K562 (cell line): ENCODE measurements around the gene VTN. TPM values are rescaled to one million over a fixed set of nuclear protein-coding genes. Genes with fewer than 3 reads are reported as not detected.
A peak's percentile ranks its signal among the peaks of the same experiment; 100 is the strongest.

Experiments
- ATAC-seq: fragments of 200-7000 bp; cut with Tn5 transposase; 3 replicates; pipeline ENCODE4 v1.9.1; 2020; ENCODE audit warnings: moderate library complexity
- BruUV-seq: library from RNA; stranded (reverse); fragments of 400-500 nt; replicated peaks from 2 replicates; lab custom pipeline; 2021; lab: Mats Ljungman, UMichigan
- CTCF ChIA-PET: fragments of 300-600 bp; formaldehyde crosslinking; extraction: SDS; loops from one replicate; lab custom pipeline; 2021; ENCODE audit warnings: low intra/inter-chr PET ratio; lab: Yijun Ruan, JAX
- POLR2A ChIA-PET: fragments of 300-600, 350-650 bp; sonication (Branson Sonifier 250); formaldehyde crosslinking; extraction: SDS; loops from one replicate; lab custom pipeline; 2021; ENCODE audit warnings: antibody characterized with exemption, inconsistent platforms; lab: Yijun Ruan, JAX
- DNase-seq, 4 experiments: peaks; one replicate each; pipeline versions ENCODE4 v3.0.0 to v3.0.0-alpha.2; 2011 to 2018; ENCODE audit warnings: low spot score in 3 of 4, mixed read lengths in 3 of 4; ENCODE audit errors: extremely low read depth in 1 of 4
- FAIRE-seq: peaks from 2 replicates; lab custom pipeline; 2011; peaks lifted over from hg19 to GRCh38; lab: Jason Lieb, UNC
- H2AFZ ChIP-seq: 2 replicates; pipeline ENCODE4 v1.6.0; 2011; ENCODE audit warnings: low read depth, low read length, control low read depth, inconsistent platforms
- H3K27ac ChIP-seq: fragments of 200-600 bp; 3 replicates; pipeline ENCODE4 v1.8.0; 2011; ENCODE audit warnings: low read depth, mild to moderate bottlenecking, control low read depth, inconsistent platforms, low read length, moderate library complexity, mixed read lengths; ENCODE audit errors: extremely low read depth
- H3K27me3 ChIP-seq, 2 experiments: fragments of 300-600 bp in 1 of 2; 2 replicates in 1 of 2; 3 replicates in 1 of 2; pipeline versions ENCODE4 v1.6.0 to v1.8.0; 2011; ENCODE audit warnings: inconsistent platforms in 2 of 2, low read length in 2 of 2, mild to moderate bottlenecking in 1 of 2, mixed read lengths in 1 of 2, moderate library complexity in 1 of 2; ENCODE audit not compliant: control insufficient read depth in 2 of 2, insufficient read depth in 2 of 2
- H3K36me3 ChIP-seq: fragments of 300-600 bp; 3 replicates; pipeline ENCODE4 v1.8.0; 2011; ENCODE audit warnings: mild to moderate bottlenecking, low read length, inconsistent platforms; ENCODE audit not compliant: control insufficient read depth, insufficient read depth
- H3K4me1 ChIP-seq, 2 experiments: fragments of 200-600 bp in 1 of 2; replicated peaks in 1 of 2; 2 replicates in 1 of 2; 3 replicates in 1 of 2; pipeline versions ENCODE4 v1.5.1 to v1.8.0; 2011; ENCODE audit warnings: inconsistent platforms in 2 of 2, low read length in 2 of 2, mild to moderate bottlenecking in 1 of 2, mixed read lengths in 1 of 2, moderate library complexity in 1 of 2; ENCODE audit not compliant: control insufficient read depth in 2 of 2, insufficient read depth in 2 of 2
- H3K4me2 ChIP-seq: 2 replicates; pipeline ENCODE4 v1.6.1; 2011; ENCODE audit warnings: low read length, control low read depth, inconsistent platforms, mixed read lengths; ENCODE audit not compliant: insufficient read depth
- H3K4me3 ChIP-seq: fragments of 200-600 bp; sonication (generic), shearing (Covaris generic); 2 replicates; pipeline ENCODE4 v1.5.1; 2016; ENCODE audit warnings: control low read depth, inconsistent platforms
- H3K79me2 ChIP-seq: fragments of 200-600 bp; 3 replicates; pipeline ENCODE4 v1.8.0; 2011; ENCODE audit warnings: low read length, inconsistent platforms; ENCODE audit not compliant: control insufficient read depth, insufficient read depth
- H3K9ac ChIP-seq, 2 experiments: 2 replicates each; pipeline versions ENCODE4 v1.6.0 to v1.6.1; 2011; ENCODE audit warnings: low read depth in 2 of 2, low read length in 2 of 2, control low read depth in 1 of 2, inconsistent platforms in 1 of 2, mild to moderate bottlenecking in 1 of 2, mixed read lengths in 1 of 2; ENCODE audit not compliant: insufficient read depth in 1 of 2
- H3K9me1 ChIP-seq: one replicate; pipeline ENCODE4 v1.6.0; 2011; ENCODE audit warnings: inconsistent platforms, mild to moderate bottlenecking, low read length, moderate library complexity; ENCODE audit not compliant: control insufficient read depth, insufficient read depth
- H3K9me3 ChIP-seq: replicated peaks from 2 replicates; pipeline ENCODE4 v1.5.1; 2011; ENCODE audit warnings: low read depth, low read length, inconsistent platforms; ENCODE audit not compliant: control insufficient read depth, insufficient read depth
- H4K20me1 ChIP-seq: replicated peaks from 2 replicates; pipeline ENCODE4 v1.6.1; 2011; ENCODE audit warnings: low read length, inconsistent platforms, mixed read lengths; ENCODE audit not compliant: control insufficient read depth, insufficient read depth
- ATF1 ChIP-seq, 2 experiments: fragments of 450-650 bp in 1 of 2; IDR thresholded peaks; 2 replicates each; pipeline ENCODE4 v1.6.1; 2016; ENCODE audit warnings: missing compliant biosample characterization in 1 of 2, missing genetic modification characterization in 1 of 2
- ATF6 ChIP-seq: sonication (generic); formaldehyde crosslinking; IDR thresholded peaks from 2 replicates; pipeline ENCODE4 v1.4.0; 2020; ENCODE audit warnings: mild to moderate bottlenecking, missing genetic modification reagents
- CBX2 ChIP-seq: fragments of 200-600 bp; sonication (generic); IDR thresholded peaks from one replicate; pipeline ENCODE4 v1.6.1; 2012; ENCODE audit warnings: mild to moderate bottlenecking, low read length, inconsistent platforms; ENCODE audit not compliant: insufficient read depth, poor library complexity, severe bottlenecking
- E2F4 ChIP-seq: sonication (generic); formaldehyde crosslinking; IDR thresholded peaks from 2 replicates; pipeline ENCODE4 v1.8.0; 2022; ENCODE audit warnings: mild to moderate bottlenecking, low read depth, missing genetic modification reagents
- HNRNPUL1 ChIP-seq: fragments of 200-400 bp; formaldehyde crosslinking; IDR thresholded peaks from 2 replicates; pipeline ENCODE4 v1.6.1; 2017; ENCODE audit warnings: low read length
- POLR2AphosphoS5 ChIP-seq: IDR thresholded peaks from 2 replicates; pipeline ENCODE4 v1.6.1; 2011; ENCODE audit warnings: mild to moderate bottlenecking, low read depth, low read length, moderate library complexity; ENCODE audit not compliant: control insufficient read depth, insufficient read depth
- SIX5 ChIP-seq, 2 experiments: IDR thresholded peaks; 2 replicates each; pipeline ENCODE4 v1.6.1; 2011; ENCODE audit warnings: low read length in 2 of 2, borderline replicate concordance in 1 of 2, low read depth in 1 of 2, mild to moderate bottlenecking in 1 of 2, moderate library complexity in 1 of 2; ENCODE audit not compliant: insufficient read depth in 1 of 2
- SPI1 ChIP-seq: IDR thresholded peaks from 2 replicates; pipeline ENCODE4 v1.6.1; 2011; ENCODE audit warnings: low read depth, low read length, control low read depth, borderline replicate concordance
- ZBTB11 ChIP-seq, 3 experiments: fragments of 200-800 bp in 1 of 3; fragments of 250-450 bp in 1 of 3; fragments of 450-650 bp in 1 of 3; sonication (Bioruptor Pico) in 1 of 3; sonication (Bioruptor generic) in 1 of 3; formaldehyde crosslinking in 1 of 3; IDR thresholded peaks; 2 replicates each; pipeline versions ENCODE4 v1.6.1 to v1.8.0; 2016 to 2022; ENCODE audit warnings: mild to moderate bottlenecking in 2 of 3, missing genetic modification characterization in 2 of 3, missing compliant biosample characterization in 1 of 3, moderate library complexity in 1 of 3
- WGBS: fragments of 100-300 bp; shearing (Covaris generic); methylation state at CpG from one replicate; pipeline ENCODE4 v1.1.6; 2016; ENCODE audit warnings: low coverage, mixed read lengths; ENCODE audit not compliant: insufficient coverage; ENCODE audit errors: missing lambda C conversion rate; 5-methylcytosine and 5-hydroxymethylcytosine counted together
- in situ Hi-C: fragments of 300-500 bp; cut with MboI; formaldehyde crosslinking; loops from 4 replicates; pipeline ENCODE4 v1.15.0; 2018; ENCODE audit warnings: inconsistent platforms, mixed read lengths
- intact Hi-C: fragments of 100-400 bp; cut with micrococcal nuclease; formaldehyde crosslinking; loops from 2 replicates; pipeline ENCODE4 v1.14.2; 2022
- polyA plus RNA-seq, 8 experiments: library from polyadenylated mRNA; depleted of rRNA in 4 of 8; stranded (reverse) in 5 of 8; unstranded in 3 of 8; fragments of >200 nt; fragmentation: Nextera tagmentation in 2 of 8; fragmentation: Illumina TruSeq in 1 of 8; extraction: Ambion mirVana in 2 of 8; extraction: Trizol in 1 of 8; gene quantifications; 2 replicates each; pipeline versions ENCODE4 v1.2.1 to v1.2.3, GENCODE V29; 2011 to 2014; ENCODE audit warnings: inconsistent platforms in 1 of 8, missing spikeins in 1 of 8
- total RNA-seq, 7 experiments: library from RNA; depleted of rRNA in 6 of 7; stranded (reverse); fragments of >200 nt in 6 of 7; fragmentation: Illumina TruSeq in 2 of 7; extraction: Trizol in 2 of 7; gene quantifications; 2 replicates each; pipeline versions ENCODE4 v1.2.1 to v1.2.3, GENCODE V29; 2011 to 2021; ENCODE audit warnings: low replicate concordance in 1 of 7

VTN gene
- total and polyA plus RNA-seq, 9 of the 15 experiments (the other 6 are each of a cell fraction or from before 2014, with no cell fraction given), result 0.13 to 1.0 (median 0.29) TPM; not detected in 1

GRCh38 chr17:28384281-28385036 is 14.4 kb upstream of the VTN start:
- Histone ChIP-seq H3K9ac (peak overlapping the region in 1 of 2 experiments; percentile 88; a peak in 3 of 4 replicates), H4K20me1 (no peaks in the 10 kb centered on the region), H3K9me3 (no peaks in the 10 kb centered on the region), H3K27ac (no peak overlapping the region; the same call in 2 of the 3 replicates), H3K4me3 (peak overlapping the region; percentile 27), H3K36me3 (no peaks in the 10 kb centered on the region), H3K4me1 (peaks cover 3 to 21% of the 10 kb centered on the region in 2 experiments; a peak in 4 of 5 replicates), H3K27me3 (peaks cover 11 to 44% of the 10 kb centered on the region in 2 experiments; a peak in 3 of 5 replicates), H2AFZ (peak overlapping the region; percentile 76), H3K9me1 (no peaks in the 10 kb centered on the region), H3K4me2 (peak overlapping the region; percentile 66), H3K79me2 (no peaks in the 10 kb centered on the region)
- no TSS peak for BruUV-seq
- ChIA-PET CTCF (no interaction called here), POLR2A (interaction anchor here (0.8 to 1.8 kb wide), 5 partner anchors 9 to 28 kb away, joined by 3 to 5 read pairs (median 3); no protein-coding TSS in a partner anchor)
- in situ Hi-C loops (no loop called here), intact Hi-C loops (loop anchor here (5.0 kb wide), 1 partner anchor 33 kb away; no protein-coding TSS in a partner anchor)
- DNase-seq (peak in 2 of 4 experiments; percentile 35 to 42), FAIRE-seq (no peak), ATAC-seq (peak; percentile 80)
- WGBS, result 21% methylated on average over 54 of the region's 56 CpGs
- TF ChIP-seq E2F4 (no peak), ATF6 (no peak), ZBTB11 (CRISPR knock-in tag; IDR thresholded peaks at IDR 0.05) (0 out of 6 replicates have a peak, but pooled peaks of 1 of the 3 experiments have one; percentile 24), POLR2AphosphoS5 (no peak), HNRNPUL1 (no peak), SPI1 (no peak), CBX2 (no peak), SIX5 (IDR thresholded peaks at IDR 0.05; ENCODE audit: borderline replicate concordance in 1 of 2, insufficient read depth in 1 of 2, low read depth in 1 of 2, low read length in 2 of 2) (no peak), ATF1 (CRISPR knock-in tag; IDR thresholded peaks at IDR 0.05) (no peak), ATF1 (tag; IDR thresholded peaks at IDR 0.05) (peak; percentile 46; the same call in 1 of the 2 replicates)
